ENCODE results near the gene ZC3H6.

GRCh38 chr2:112276954-112277353 lies 1.6 kb downstream of the ZC3H6 start:
- no peak for TF ChIP-seq KDM5A (IDR thresholded peaks at IDR 0.05)
- no peak for TF ChIP-seq CTCF (IDR thresholded peaks at IDR 0.05)
- no peak for TF ChIP-seq MAFK (IDR thresholded peaks at IDR 0.05; ENCODE audit: partially characterized antibody)
- no peak for TF ChIP-seq POLR2A (IDR thresholded peaks at IDR 0.05; ENCODE audit: low read length)

All from A549 (cell line).